SW 1271 (cell line): ENCODE measurements around the gene ITPKB.
"Not testable (repeated sequence)": the region's sequence is repeated elsewhere in the genome, so short reads cannot be mapped to it uniquely, and the experiment has no call there.

Source experiments
- DNase-seq, 2 experiments: peaks; one replicate each; lab custom pipeline; 2025; lab: John Stamatoyannopoulos, UW

The ITPKB gene

DNA sequence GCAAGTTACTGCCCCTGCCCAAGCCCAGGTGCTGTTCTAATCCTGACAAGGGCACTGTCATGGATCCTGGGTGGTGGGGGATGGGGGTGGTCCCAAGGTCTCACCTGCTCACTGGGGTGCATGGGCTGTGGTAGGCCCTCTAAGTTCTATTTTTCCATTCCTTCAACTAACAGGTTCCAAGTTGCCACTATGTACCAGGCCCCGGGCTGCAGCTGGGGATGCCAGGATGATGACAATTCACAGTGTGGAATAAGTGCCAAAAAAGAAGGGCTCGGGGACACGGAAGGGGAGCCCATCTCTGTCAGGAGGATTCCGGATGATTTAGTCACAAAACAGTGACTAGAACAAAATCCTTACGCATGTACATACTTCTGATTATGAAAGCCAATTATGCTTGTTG is 114.6 kb downstream of the ITPKB start:
- no peak for DNase-seq

DNA sequence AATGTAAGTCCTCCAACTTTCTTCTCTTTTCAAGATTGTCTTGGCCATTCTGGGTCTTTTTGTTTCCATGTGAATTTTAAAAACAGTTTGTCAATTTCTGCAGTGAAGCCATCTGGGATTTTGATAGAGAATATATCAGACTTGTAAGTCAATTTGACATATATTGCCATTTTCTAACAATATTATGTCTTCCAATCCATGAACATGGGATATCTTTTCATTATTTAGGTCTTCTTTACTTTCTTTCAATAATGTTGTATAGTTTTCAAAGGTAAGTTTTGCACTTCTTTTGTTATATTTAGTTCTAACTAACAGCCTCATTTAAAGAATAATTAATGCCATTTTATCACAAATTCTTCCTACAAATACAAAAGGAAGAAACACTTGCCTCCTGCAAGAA is 117.1 kb downstream of the ITPKB start:
- no peak for DNase-seq

DNA sequence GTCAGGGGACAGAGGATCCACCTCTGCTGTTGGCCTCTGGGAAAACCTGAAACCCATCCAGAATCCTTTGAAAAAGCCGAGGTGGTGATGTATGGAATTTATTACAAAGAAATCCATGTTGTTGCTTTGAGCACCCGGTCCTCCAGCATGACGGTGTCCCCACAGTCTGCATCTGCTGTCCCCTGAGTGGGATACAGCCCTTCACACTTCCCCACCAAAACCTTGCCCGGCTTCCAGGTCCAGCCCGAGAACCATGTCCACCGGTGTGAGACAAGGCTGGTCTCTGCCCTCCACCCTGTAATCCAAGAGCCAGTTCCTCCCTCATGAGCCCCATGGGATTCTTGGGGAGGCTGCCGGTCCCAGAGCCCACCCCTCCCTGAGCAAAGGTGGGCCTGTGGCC is 120.1 kb downstream of the ITPKB start:
- DNase-seq = no peak

DNA sequence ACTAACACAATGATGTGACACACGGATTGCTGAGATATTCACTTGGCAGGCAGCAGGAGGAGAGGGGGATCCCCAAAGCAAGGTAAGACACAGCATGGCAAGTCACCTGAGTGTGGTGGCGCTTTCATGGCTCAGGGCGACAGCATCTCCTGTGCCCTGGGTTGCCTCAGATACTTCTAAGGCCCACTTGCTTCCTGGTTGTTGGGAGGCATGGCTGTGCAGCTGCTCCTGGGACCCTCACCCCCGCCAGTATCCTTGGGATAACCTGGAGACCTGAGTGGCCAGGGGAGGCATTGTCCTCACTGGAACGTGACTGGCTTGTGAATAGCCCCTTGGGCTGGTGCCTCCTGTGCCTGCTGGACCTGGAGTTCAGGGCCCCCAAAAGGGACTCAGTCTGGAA is 120.7 kb downstream of the ITPKB start:
- no peak for DNase-seq

DNA sequence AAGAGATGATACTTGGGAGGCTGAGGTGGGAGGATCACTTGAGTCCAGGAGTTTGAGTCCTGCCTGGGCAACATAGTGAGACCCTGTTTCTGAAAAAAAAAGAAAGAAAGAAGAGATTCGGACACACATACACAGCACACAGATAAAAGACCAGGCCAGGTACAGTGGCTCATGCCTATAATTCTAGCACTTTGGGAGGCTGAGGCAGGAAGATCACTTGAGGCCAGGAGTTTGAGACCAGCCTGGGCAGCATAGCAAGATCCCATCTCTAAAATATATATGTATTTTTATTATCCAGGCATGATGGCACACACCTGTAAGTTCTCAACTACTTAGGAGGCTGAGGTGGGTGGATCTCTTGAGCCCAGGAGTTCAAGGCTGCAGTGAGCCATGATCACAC is 121.4 kb downstream of the ITPKB start:
- not testable (repeated sequence) for DNase-seq

DNA sequence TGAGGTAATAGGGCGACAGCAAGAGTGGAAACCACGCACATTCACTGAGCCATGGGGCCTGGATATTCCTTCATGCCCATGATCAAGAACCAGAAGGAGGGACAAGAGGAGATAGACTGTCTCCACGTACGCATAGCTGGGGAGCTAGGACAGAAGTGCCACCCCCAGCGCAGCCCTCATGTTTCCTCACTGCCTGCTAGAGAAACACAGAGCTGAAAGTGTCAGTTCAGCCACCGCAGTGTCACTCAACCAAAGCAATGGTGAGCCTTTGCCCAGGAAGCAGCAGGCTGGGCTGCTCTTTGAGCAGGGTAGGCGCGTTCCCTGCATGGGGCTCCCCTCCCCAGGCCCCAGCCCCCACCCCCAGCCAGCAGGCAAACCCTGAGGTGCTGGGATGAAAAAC is 122.0 kb downstream of the ITPKB start:
- no peak for DNase-seq

DNA sequence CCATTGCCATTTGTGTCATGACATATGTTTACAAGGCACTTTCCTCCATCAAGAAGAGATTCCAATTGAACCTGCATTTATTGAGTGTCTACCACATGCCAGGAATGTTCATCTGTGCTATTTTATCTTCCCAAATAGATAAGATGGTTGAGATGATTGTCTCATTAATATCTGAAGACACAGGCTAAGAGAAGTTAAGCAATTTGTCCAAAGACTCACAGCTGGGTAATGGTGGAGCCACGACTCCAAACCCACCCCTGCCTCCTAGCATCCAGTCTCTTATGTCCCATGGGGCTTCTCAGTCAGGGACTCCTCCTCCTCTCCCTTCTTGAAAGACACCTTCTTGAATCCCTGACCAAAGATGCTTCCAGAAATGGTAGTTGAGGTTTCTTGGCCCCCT is 122.4 kb downstream of the ITPKB start:
- DNase-seq = no peak

GRCh38 chr1:226615876-226616275 is 123.2 kb downstream of the ITPKB start:
- DNase-seq = no peak

DNA sequence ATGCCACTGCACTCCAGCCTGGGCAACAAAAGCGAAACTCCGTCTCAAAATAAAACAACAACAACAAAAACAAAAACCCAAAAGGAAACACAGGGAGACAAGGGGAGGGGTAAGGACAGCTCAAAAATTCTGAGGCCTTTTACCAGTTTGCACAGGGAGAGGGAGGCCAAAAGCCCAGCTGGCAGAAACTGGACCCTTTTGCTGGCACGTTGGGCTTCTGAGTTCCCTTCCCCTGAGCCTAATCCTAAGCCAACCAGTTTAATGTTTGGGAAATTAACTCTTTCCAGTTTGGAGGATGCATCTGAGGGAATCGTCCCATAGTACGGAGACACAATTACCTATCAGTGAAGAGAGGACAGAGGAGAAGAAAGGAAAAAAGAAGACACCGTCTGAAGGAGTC is 127.1 kb downstream of the ITPKB start:
- not testable (repeated sequence) for DNase-seq

DNA sequence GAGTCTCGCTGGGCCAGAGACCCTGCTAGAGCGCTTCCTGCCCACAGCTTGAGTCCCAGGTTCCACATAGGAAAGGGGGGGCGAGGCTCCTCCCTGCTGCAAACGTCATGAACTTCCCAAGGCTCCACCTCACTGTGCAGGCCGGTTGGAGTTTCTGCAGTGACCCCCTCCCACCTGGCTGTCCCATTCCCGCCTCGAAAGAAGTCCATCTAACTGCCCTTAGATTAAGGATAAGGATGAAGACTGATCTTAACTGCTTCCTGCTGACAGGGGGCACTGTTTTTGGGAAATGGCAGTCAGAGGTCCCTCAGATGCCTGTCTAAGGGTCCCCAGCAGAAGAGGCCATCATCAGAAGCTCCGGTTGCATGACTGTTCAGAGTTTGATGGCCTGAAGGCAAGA is 127.8 kb downstream of the ITPKB start:
- no peak for DNase-seq

- DNase-seq = no peak
Observed at GRCh38 chr1:226610671-226611070, 128.4 kb downstream of the ITPKB start.

GRCh38 chr1:226609836-226610455 is 129.1 kb downstream of the ITPKB start:
- DNase-seq = no peak

- peak in 1 of 2 experiments; percentile 9 for DNase-seq
Observed at GRCh38 chr1:226608699-226609505, 130.2 kb downstream of the ITPKB start.

GRCh38 chr1:226607821-226608220 is 131.3 kb downstream of the ITPKB start:
- no peak for DNase-seq

GRCh38 chr1:226607268-226607660 is 131.8 kb downstream of the ITPKB start:
- DNase-seq = no peak

- no peak for DNase-seq
Observed at GRCh38 chr1:226606311-226607267, 132.5 kb downstream of the ITPKB start.

GRCh38 chr1:226605318-226605950 is 133.6 kb downstream of the ITPKB start:
- DNase-seq = no peak

DNA sequence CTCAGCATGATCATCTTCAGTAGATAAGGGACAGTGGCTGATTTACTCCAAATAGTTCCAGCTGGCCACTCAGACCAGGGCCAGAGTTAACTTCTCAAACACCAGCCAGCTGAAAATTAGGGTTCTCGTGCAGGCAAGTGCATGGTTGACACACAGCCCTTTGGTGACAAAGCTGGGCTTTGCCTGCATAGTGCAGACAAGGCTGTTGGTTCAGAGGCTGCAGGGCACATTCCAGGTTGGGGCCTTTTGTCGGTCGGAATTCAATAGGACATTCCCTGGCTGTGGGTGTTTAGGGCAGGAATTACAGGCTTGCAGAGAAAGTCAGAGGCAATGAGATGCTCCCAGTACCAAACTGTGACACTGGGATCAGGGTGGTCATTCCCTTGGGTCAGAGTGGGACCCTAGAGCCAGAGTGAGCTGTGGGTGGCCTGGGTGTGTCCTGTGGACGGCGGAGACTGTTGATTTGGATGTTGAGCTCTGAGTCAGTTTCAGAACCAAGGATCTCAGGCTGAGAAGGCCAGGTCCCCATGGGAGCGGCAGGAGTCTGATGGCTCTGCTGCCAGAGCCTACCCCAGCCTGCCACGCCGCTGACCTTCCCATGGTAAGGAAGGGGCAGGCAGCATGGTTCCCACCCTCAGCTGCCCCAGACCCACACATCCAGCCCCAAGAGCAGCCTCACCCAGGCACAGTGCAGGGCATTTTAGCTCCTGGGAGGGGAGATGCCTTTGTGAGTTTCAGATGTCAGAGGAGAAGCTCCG is 134.3 kb downstream of the ITPKB start:
- DNase-seq = no peak

- no peak for DNase-seq
Observed at GRCh38 chr1:226603858-226604559, 135.1 kb downstream of the ITPKB start.

GRCh38 chr1:226603022-226603857 is 135.8 kb downstream of the ITPKB start:
- DNase-seq = no peak
